Measurements from ENCODE around the gene KATNB1. TPM values are rescaled to one million over a fixed set of nuclear protein-coding genes. Genes with fewer than 3 reads are reported as not detected.
"Not testable (repeated sequence)": the region's sequence is repeated elsewhere in the genome, so short reads cannot be mapped to it uniquely, and the experiment has no call there.

The KATNB1 gene
- polyA plus RNA-seq, 1 donor from 2014 or later = 57.9 TPM

- Histone ChIP-seq H3K27me3 (ENCODE audit: insufficient read depth, low read depth, low read length) (no peaks in the 10 kb centered on the region), H2AFZ (ENCODE audit: low read depth, low read length) (no peak overlapping the region), H4K20me1 (ENCODE audit: insufficient read depth) (no peaks in the 10 kb centered on the region), H3F3A (ENCODE audit: insufficient read depth, low read length, poor library complexity, severe bottlenecking) (no peaks in the 10 kb centered on the region), H3K79me2 (replicated peaks; ENCODE audit: insufficient read depth, low read length) (no peaks in the 10 kb centered on the region), H3K9me3 (ENCODE audit: low read length) (no peaks in the 10 kb centered on the region), H3K9ac (ENCODE audit: low read length) (no peak overlapping the region), H3K9me2 (ENCODE audit: insufficient read depth, low read length) (no peaks in the 10 kb centered on the region), H3K27ac (ENCODE audit: low read length) (no peak overlapping the region), H3K36me3 (ENCODE audit: insufficient read depth, low read length) (no peaks in the 10 kb centered on the region), H3K4me2 (ENCODE audit: low read length) (no peak overlapping the region), H3K4me3 (ENCODE audit: low read length) (no peak overlapping the region)
- TF ChIP-seq POLR2AphosphoS5 (IDR thresholded peaks at IDR 0.05) = no peak
- no peak for TF ChIP-seq RAD21 (conservative IDR thresholded peaks at IDR 0.05)
- no peak for TF ChIP-seq SMC3 (conservative IDR thresholded peaks at IDR 0.05; ENCODE audit: poor library complexity)
- no peak for TF ChIP-seq TAF1 (IDR thresholded peaks at IDR 0.05; ENCODE audit: low read depth)
- no peak for TF ChIP-seq CTCF (IDR thresholded peaks at IDR 0.05; ENCODE audit: poor library complexity, severe bottlenecking)
- no peak for TF ChIP-seq EZH2 (IDR thresholded peaks at IDR 0.05; ENCODE audit: borderline replicate concordance, insufficient read depth, low read length, poor library complexity, severe bottlenecking)
These were observed 24.2 kb upstream of the KATNB1 start for GRCh38 chr16:57711346-57711745.

GRCh38 chr16:57711993-57712392, 23.6 kb upstream of the KATNB1 start:
- Histone ChIP-seq H3K36me3 (ENCODE audit: insufficient read depth, low read length) (no peaks in the 10 kb centered on the region), H3K9ac (ENCODE audit: low read length) (no peak overlapping the region), H4K20me1 (ENCODE audit: insufficient read depth) (no peaks in the 10 kb centered on the region), H3K4me2 (ENCODE audit: low read length) (no peak overlapping the region), H3K79me2 (replicated peaks; ENCODE audit: insufficient read depth, low read length) (no peaks in the 10 kb centered on the region), H3K27me3 (ENCODE audit: insufficient read depth, low read depth, low read length) (no peaks in the 10 kb centered on the region), H2AFZ (ENCODE audit: low read depth, low read length) (no peak overlapping the region), H3F3A (ENCODE audit: insufficient read depth, low read length, poor library complexity, severe bottlenecking) (no peaks in the 10 kb centered on the region), H3K9me3 (ENCODE audit: low read length) (no peaks in the 10 kb centered on the region), H3K4me3 (ENCODE audit: low read length) (no peak overlapping the region), H3K27ac (ENCODE audit: low read length) (no peak overlapping the region), H3K9me2 (ENCODE audit: insufficient read depth, low read length) (no peaks in the 10 kb centered on the region)
- no peak for TF ChIP-seq REST (IDR thresholded peaks at IDR 0.05; ENCODE audit: borderline replicate concordance)

- not testable (repeated sequence) for H2AFZ ChIP-seq (ENCODE audit: low read depth, low read length); H3K36me3 ChIP-seq (ENCODE audit: insufficient read depth, low read length); H3K9ac ChIP-seq (ENCODE audit: low read length)
These were observed 23.0 kb upstream of the KATNB1 start for GRCh38 chr16:57712569-57712968.

More at GRCh38 chr16:57712569-57712968, 23.0 kb upstream of the KATNB1 start:
- not testable (repeated sequence) for H3K4me2 ChIP-seq (ENCODE audit: low read length); H3K27me3 ChIP-seq (ENCODE audit: insufficient read depth, low read depth, low read length); H3K4me3 ChIP-seq (ENCODE audit: low read length); H3K9me3 ChIP-seq (ENCODE audit: low read length); H3K79me2 ChIP-seq (replicated peaks; ENCODE audit: insufficient read depth, low read length); H3K9me2 ChIP-seq (ENCODE audit: insufficient read depth, low read length); H3K27ac ChIP-seq (ENCODE audit: low read length); H3F3A ChIP-seq (ENCODE audit: insufficient read depth, low read length, poor library complexity, severe bottlenecking); H4K20me1 ChIP-seq (ENCODE audit: insufficient read depth)

Measured in neural cell (in vitro differentiated cells).